Measurements from ENCODE around the gene PRRT4.
A peak's percentile ranks its signal among the peaks of the same experiment; 100 is the strongest.

The PRRT4 gene

GRCh38 chr7:128395748-128396147 is 34.3 kb upstream of the PRRT4 start:
- no peak for DNase-seq (ENCODE audit: low spot score)

GRCh38 chr7:128394904-128395496 is 33.5 kb upstream of the PRRT4 start:
- no peak for DNase-seq (ENCODE audit: low spot score)

GRCh38 chr7:128393526-128394330 is 32.2 kb upstream of the PRRT4 start:
- no peak for DNase-seq (ENCODE audit: low spot score)

GRCh38 chr7:128392446-128393327 is 31.2 kb upstream of the PRRT4 start:
- no peak for DNase-seq (ENCODE audit: low spot score)

- no peak for DNase-seq (ENCODE audit: low spot score)
Measured at GRCh38 chr7:128391805-128392204, 30.3 kb upstream of the PRRT4 start.

- DNase-seq (ENCODE audit: low spot score): no peak
Measured at GRCh38 chr7:128390871-128391565, 29.5 kb upstream of the PRRT4 start.

GRCh38 chr7:128389618-128390329 is 28.3 kb upstream of the PRRT4 start:
- no peak for DNase-seq (ENCODE audit: low spot score)

GRCh38 chr7:128389085-128389617 is 27.7 kb upstream of the PRRT4 start:
- DNase-seq (ENCODE audit: low spot score): no peak

GRCh38 chr7:128388145-128388485 is 26.6 kb upstream of the PRRT4 start:
- DNase-seq (ENCODE audit: low spot score): no peak

GRCh38 chr7:128387216-128388144 is 26.0 kb upstream of the PRRT4 start:
- peak; percentile 95 for DNase-seq (ENCODE audit: low spot score)

GRCh38 chr7:128385988-128386925 is 24.8 kb upstream of the PRRT4 start:
- DNase-seq (ENCODE audit: low spot score): no peak

- DNase-seq (ENCODE audit: low spot score): no peak
Measured at GRCh38 chr7:128384726-128385125, 23.2 kb upstream of the PRRT4 start.

GRCh38 chr7:128383776-128384175 is 22.3 kb upstream of the PRRT4 start:
- DNase-seq (ENCODE audit: low spot score): no peak

GRCh38 chr7:128381161-128381821 is 19.8 kb upstream of the PRRT4 start:
- DNase-seq (ENCODE audit: low spot score): no peak

- no peak for DNase-seq (ENCODE audit: low spot score)
Measured at GRCh38 chr7:128380483-128381106, 19.1 kb upstream of the PRRT4 start.

- DNase-seq (ENCODE audit: low spot score): no peak
Measured at GRCh38 chr7:128379900-128380479, 18.5 kb upstream of the PRRT4 start.

GRCh38 chr7:128378637-128379036 is 17.1 kb upstream of the PRRT4 start:
- DNase-seq (ENCODE audit: low spot score): no peak

- DNase-seq (ENCODE audit: low spot score): no peak
Measured at GRCh38 chr7:128376077-128376476, 14.6 kb upstream of the PRRT4 start.

All from GM03348 (cell line).